ENCODE measurements around the gene DMAC2L.
"Not testable (repeated sequence)": the region's sequence is repeated elsewhere in the genome, so short reads cannot be mapped to it uniquely, and the experiment has no call there.

- not testable (repeated sequence) for TF ChIP-seq CTCF, POLR2A, POLR2AphosphoS5 (IDR thresholded peaks at IDR 0.05)
These were observed 44.2 kb downstream of the DMAC2L start for GRCh38 chr14:50356283-50356682.

All from gastroesophageal sphincter (tissue), 3 donors.